Measurements from ENCODE around the gene PEX14. TPM values are rescaled to one million over a fixed set of nuclear protein-coding genes. Genes with fewer than 3 reads are reported as not detected.

PEX14 gene
- total and polyA plus RNA-seq, 2 donors = 8.8 to 16.1 TPM

- WGBS = 88% methylated on average over 6 of the region's 6 CpGs
- Histone ChIP-seq H3K9me3 (ENCODE audit: control insufficient read depth in 2 of 2, insufficient read depth in 1 of 2, low read length in 1 of 2) (no peaks in the 10 kb centered on the region), H3K4me3 (ENCODE audit: low read length in 2 of 2) (no peak overlapping the region), H3K27me3 (ENCODE audit: control insufficient read depth in 2 of 2, insufficient read depth in 1 of 2, low read length in 1 of 2) (no peaks in the 10 kb centered on the region), H3K36me3 (ENCODE audit: control insufficient read depth in 2 of 2, insufficient read depth in 2 of 2, low read length in 1 of 2) (peaks cover 0 to 5% of the 10 kb centered on the region in 2 donors), H3K4me1 (ENCODE audit: control insufficient read depth in 2 of 2, insufficient read depth in 2 of 2, low read length in 2 of 2) (no peaks in the 10 kb centered on the region), H3K27ac (ENCODE audit: low read depth in 1 of 2, low read length in 1 of 2) (no peak overlapping the region)
- DNase-seq (ENCODE audit: low read depth in 6 of 9, low spot score in 9 of 9) = no peak
These were observed 123.6 kb downstream of the PEX14 start for GRCh38 chr1:10598389-10598702.

GRCh38 chr1:10599194-10599861 is 124.6 kb downstream of the PEX14 start:
- no peak overlapping the region for H3K27ac ChIP-seq (ENCODE audit: low read depth in 1 of 2, low read length in 1 of 2)

GRCh38 chr1:10601342-10602070 is 126.8 kb downstream of the PEX14 start:
- Histone ChIP-seq H3K4me1 (ENCODE audit: control insufficient read depth in 2 of 2, insufficient read depth in 2 of 2, low read length in 2 of 2) (no peaks in the 10 kb centered on the region), H3K9me3 (ENCODE audit: control insufficient read depth in 2 of 2, insufficient read depth in 1 of 2, low read length in 1 of 2) (no peaks in the 10 kb centered on the region), H3K27me3 (ENCODE audit: control insufficient read depth in 2 of 2, insufficient read depth in 1 of 2, low read length in 1 of 2) (no peaks in the 10 kb centered on the region), H3K36me3 (ENCODE audit: control insufficient read depth in 2 of 2, insufficient read depth in 2 of 2, low read length in 1 of 2) (peaks cover 0 to 5% of the 10 kb centered on the region in 2 donors), H3K4me3 (ENCODE audit: low read length in 2 of 2) (no peak overlapping the region), H3K27ac (ENCODE audit: low read depth in 1 of 2, low read length in 1 of 2) (no peak overlapping the region)
- 93% methylated on average over 6 of the region's 6 CpGs for WGBS
- DNase-seq (ENCODE audit: low read depth in 6 of 9, low spot score in 9 of 9) = no peak

More at GRCh38 chr1:10599194-10599861, 124.6 kb downstream of the PEX14 start:
- H3K4me3 ChIP-seq (ENCODE audit: low read length in 2 of 2) = no peak overlapping the region
- H3K4me1 ChIP-seq (ENCODE audit: control insufficient read depth in 2 of 2, insufficient read depth in 2 of 2, low read length in 2 of 2) = no peaks in the 10 kb centered on the region
- 97% methylated on average over 6 of the region's 6 CpGs for WGBS
- peaks cover 0 to 5% of the 10 kb centered on the region in 2 donors for H3K36me3 ChIP-seq (ENCODE audit: control insufficient read depth in 2 of 2, insufficient read depth in 2 of 2, low read length in 1 of 2)
- DNase-seq (ENCODE audit: low read depth in 6 of 9, low spot score in 9 of 9) = no peak
- no peaks in the 10 kb centered on the region for H3K9me3 ChIP-seq (ENCODE audit: control insufficient read depth in 2 of 2, insufficient read depth in 1 of 2, low read length in 1 of 2)
- no peaks in the 10 kb centered on the region for H3K27me3 ChIP-seq (ENCODE audit: control insufficient read depth in 2 of 2, insufficient read depth in 1 of 2, low read length in 1 of 2)

GRCh38 chr1:10602936-10603335 is 128.2 kb downstream of the PEX14 start:
- 99% methylated on average over 3 of the region's 3 CpGs for WGBS
- Histone ChIP-seq H3K27me3 (ENCODE audit: control insufficient read depth in 2 of 2, insufficient read depth in 1 of 2, low read length in 1 of 2) (no peaks in the 10 kb centered on the region), H3K4me3 (ENCODE audit: low read length in 2 of 2) (no peak overlapping the region), H3K9me3 (ENCODE audit: control insufficient read depth in 2 of 2, insufficient read depth in 1 of 2, low read length in 1 of 2) (no peaks in the 10 kb centered on the region), H3K36me3 (ENCODE audit: control insufficient read depth in 2 of 2, insufficient read depth in 2 of 2, low read length in 1 of 2) (peaks cover 0 to 5% of the 10 kb centered on the region in 2 donors), H3K27ac (ENCODE audit: low read depth in 1 of 2, low read length in 1 of 2) (no peak overlapping the region), H3K4me1 (ENCODE audit: control insufficient read depth in 2 of 2, insufficient read depth in 2 of 2, low read length in 2 of 2) (no peaks in the 10 kb centered on the region)
- no peak for DNase-seq (ENCODE audit: low read depth in 6 of 9, low spot score in 9 of 9)

- DNase-seq (ENCODE audit: low read depth in 6 of 9, low spot score in 9 of 9) = no peak
- Histone ChIP-seq H3K4me1 (ENCODE audit: control insufficient read depth in 2 of 2, insufficient read depth in 2 of 2, low read length in 2 of 2) (no peaks in the 10 kb centered on the region), H3K9me3 (ENCODE audit: control insufficient read depth in 2 of 2, insufficient read depth in 1 of 2, low read length in 1 of 2) (no peaks in the 10 kb centered on the region), H3K36me3 (ENCODE audit: control insufficient read depth in 2 of 2, insufficient read depth in 2 of 2, low read length in 1 of 2) (no peaks in the 10 kb centered on the region), H3K27ac (ENCODE audit: low read depth in 1 of 2, low read length in 1 of 2) (no peak overlapping the region), H3K27me3 (ENCODE audit: control insufficient read depth in 2 of 2, insufficient read depth in 1 of 2, low read length in 1 of 2) (no peaks in the 10 kb centered on the region), H3K4me3 (ENCODE audit: low read length in 2 of 2) (no peak overlapping the region)
- 98% methylated on average over 7 of the region's 7 CpGs for WGBS
These were observed 130.2 kb downstream of the PEX14 start for GRCh38 chr1:10604966-10605365.

GRCh38 chr1:10606064-10606463 is 131.3 kb downstream of the PEX14 start:
- H3K9me3 ChIP-seq (ENCODE audit: control insufficient read depth in 2 of 2, insufficient read depth in 1 of 2, low read length in 1 of 2) = no peaks in the 10 kb centered on the region

GRCh38 chr1:10607228-10607627 is 132.5 kb downstream of the PEX14 start:
- no peak overlapping the region for H3K4me3 ChIP-seq (ENCODE audit: low read length in 2 of 2)
- H3K9me3 ChIP-seq (ENCODE audit: control insufficient read depth in 2 of 2, insufficient read depth in 1 of 2, low read length in 1 of 2) = no peaks in the 10 kb centered on the region
- H3K4me1 ChIP-seq (ENCODE audit: control insufficient read depth in 2 of 2, insufficient read depth in 2 of 2, low read length in 2 of 2) = no peaks in the 10 kb centered on the region
- over 99% methylated on average over 3 of the region's 3 CpGs for WGBS
- no peaks in the 10 kb centered on the region for H3K36me3 ChIP-seq (ENCODE audit: control insufficient read depth in 2 of 2, insufficient read depth in 2 of 2, low read length in 1 of 2)
- H3K27me3 ChIP-seq (ENCODE audit: control insufficient read depth in 2 of 2, insufficient read depth in 1 of 2, low read length in 1 of 2) = no peaks in the 10 kb centered on the region
- DNase-seq (ENCODE audit: low read depth in 6 of 9, low spot score in 9 of 9) = no peak
- no peak overlapping the region for H3K27ac ChIP-seq (ENCODE audit: low read depth in 1 of 2, low read length in 1 of 2)

More at GRCh38 chr1:10606064-10606463, 131.3 kb downstream of the PEX14 start:
- Histone ChIP-seq H3K27me3 (ENCODE audit: control insufficient read depth in 2 of 2, insufficient read depth in 1 of 2, low read length in 1 of 2) (no peaks in the 10 kb centered on the region), H3K4me3 (ENCODE audit: low read length in 2 of 2) (no peak overlapping the region), H3K36me3 (ENCODE audit: control insufficient read depth in 2 of 2, insufficient read depth in 2 of 2, low read length in 1 of 2) (no peaks in the 10 kb centered on the region), H3K4me1 (ENCODE audit: control insufficient read depth in 2 of 2, insufficient read depth in 2 of 2, low read length in 2 of 2) (no peaks in the 10 kb centered on the region), H3K27ac (ENCODE audit: low read depth in 1 of 2, low read length in 1 of 2) (no peak overlapping the region)
- no peak for DNase-seq (ENCODE audit: low read depth in 6 of 9, low spot score in 9 of 9)
- WGBS = 95% methylated on average over 7 of the region's 7 CpGs

- Histone ChIP-seq H3K36me3 (ENCODE audit: control insufficient read depth in 2 of 2, insufficient read depth in 2 of 2, low read length in 1 of 2) (peaks cover 0 to 4% of the 10 kb centered on the region in 2 donors), H3K27me3 (ENCODE audit: control insufficient read depth in 2 of 2, insufficient read depth in 1 of 2, low read length in 1 of 2) (no peaks in the 10 kb centered on the region), H3K4me3 (ENCODE audit: low read length in 2 of 2) (no peak overlapping the region), H3K9me3 (ENCODE audit: control insufficient read depth in 2 of 2, insufficient read depth in 1 of 2, low read length in 1 of 2) (no peaks in the 10 kb centered on the region), H3K27ac (ENCODE audit: low read depth in 1 of 2, low read length in 1 of 2) (no peak overlapping the region), H3K4me1 (ENCODE audit: control insufficient read depth in 2 of 2, insufficient read depth in 2 of 2, low read length in 2 of 2) (no peaks in the 10 kb centered on the region)
- 96% methylated on average over 2 of the region's 2 CpGs for WGBS
- DNase-seq (ENCODE audit: low read depth in 6 of 9, low spot score in 9 of 9) = no peak
These were observed 133.9 kb downstream of the PEX14 start for GRCh38 chr1:10608690-10609089.

- Histone ChIP-seq H3K9me3 (ENCODE audit: control insufficient read depth in 2 of 2, insufficient read depth in 1 of 2, low read length in 1 of 2) (no peaks in the 10 kb centered on the region), H3K4me3 (ENCODE audit: low read length in 2 of 2) (no peak overlapping the region), H3K36me3 (ENCODE audit: control insufficient read depth in 2 of 2, insufficient read depth in 2 of 2, low read length in 1 of 2) (peaks cover 0 to 4% of the 10 kb centered on the region in 2 donors), H3K27ac (ENCODE audit: low read depth in 1 of 2, low read length in 1 of 2) (no peak overlapping the region), H3K4me1 (ENCODE audit: control insufficient read depth in 2 of 2, insufficient read depth in 2 of 2, low read length in 2 of 2) (no peaks in the 10 kb centered on the region), H3K27me3 (ENCODE audit: control insufficient read depth in 2 of 2, insufficient read depth in 1 of 2, low read length in 1 of 2) (no peaks in the 10 kb centered on the region)
- 99% methylated on average over 6 of the region's 6 CpGs for WGBS
- DNase-seq (ENCODE audit: low read depth in 6 of 9, low spot score in 9 of 9) = no peak
These were observed 136.3 kb downstream of the PEX14 start for GRCh38 chr1:10610901-10611600.
